Fibroblast of the aortic adventitia (primary cell): ENCODE measurements around the gene YY1AP1. TPM values are rescaled to one million over a fixed set of nuclear protein-coding genes. Genes with fewer than 3 reads are reported as not detected.
A peak's percentile ranks its signal among the peaks of the same experiment; 100 is the strongest.
"Not testable (repeated sequence)": the region's sequence is repeated elsewhere in the genome, so short reads cannot be mapped to it uniquely, and the experiment has no call there.

ENCODE experiments used
- DNase-seq: peaks from one replicate; pipeline ENCODE4 v3.0.0-alpha.2; 2010; ENCODE audit warnings: low read depth
- H3K4me3 ChIP-seq: 2 replicates; pipeline ENCODE4 v1.5.1; 2011; ENCODE audit warnings: low read depth, mild to moderate bottlenecking, control low read depth, low read length, moderate library complexity
- CTCF ChIP-seq: IDR thresholded peaks from 2 replicates; pipeline ENCODE4 v1.5.1; 2011; ENCODE audit warnings: mild to moderate bottlenecking, low read length, control low read depth, inconsistent platforms; ENCODE audit not compliant: insufficient read depth
- total RNA-seq: library from RNA; depleted of rRNA; stranded (reverse); fragments of >200 nt; gene quantifications from 2 replicates; pipeline ENCODE4 v1.2.3, GENCODE V29; 2012; ENCODE audit warnings: low replicate concordance

YY1AP1 gene
- total RNA-seq, 1 donor, result 54.6 TPM

GRCh38 chr1:155691992-155692528 lies 3.5 kb upstream of the YY1AP1 start:
- no peak for TF ChIP-seq CTCF
- H3K4me3 ChIP-seq, result no peak overlapping the region
- no peak for DNase-seq

- peak within 1 kb of the TSS; percentile 87 for H3K4me3 ChIP-seq
- not testable (repeated sequence) for DNase-seq
Observed at GRCh38 chr1:155689081-155689607, 570 bp upstream of the YY1AP1 start, which contains the start of gene DAP3. Gene DAP3 (plus strand): TSS chr1:155689091. CDS start chr1:155709780, 20,689 bp downstream.

- not testable (repeated sequence) for DNase-seq
- H3K4me3 ChIP-seq, result peak overlapping the region; percentile 87
Observed at GRCh38 chr1:155687705-155688323, 760 bp downstream of the YY1AP1 start.

GRCh38 chr1:155681776-155682175 lies 6.8 kb downstream of the YY1AP1 start:
- DNase-seq, result peak; percentile 47
- TF ChIP-seq CTCF, result no peak
- no peak overlapping the region for H3K4me3 ChIP-seq

GRCh38 chr1:155680531-155680930 lies 8.0 kb downstream of the YY1AP1 start:
- TF ChIP-seq CTCF, result no peak
- H3K4me3 ChIP-seq, result no peak overlapping the region
- no peak for DNase-seq

- DNase-seq, H3K4me3 ChIP-seq: not testable (repeated sequence)
Observed at GRCh38 chr1:155678992-155679391, 9.6 kb downstream of the YY1AP1 start.

GRCh38 chr1:155678027-155678426 lies 10.5 kb downstream of the YY1AP1 start:
- no peak for DNase-seq
- TF ChIP-seq CTCF, result no peak
- H3K4me3 ChIP-seq, result no peak overlapping the region

- no peak overlapping the region for H3K4me3 ChIP-seq
- no peak for DNase-seq
- TF ChIP-seq CTCF, result no peak
Observed at GRCh38 chr1:155673003-155673402, 15.6 kb downstream of the YY1AP1 start.
